Activated CD4-positive, alpha-beta T cell treated with anti-CD3 and anti-CD28 coated beads, Interleukin-2, amount 10 ng/mL, durations not matched to agents 7 days and 5 days (primary cell): ENCODE data around the gene SIGLEC1. TPM values are rescaled to one million over a fixed set of nuclear protein-coding genes. Genes with fewer than 3 reads are reported as not detected.

Source experiments
- CTCF ChIA-PET: fragments of 350-600 bp; sonication (Branson Sonifier 250); formaldehyde crosslinking; loops from one replicate; lab custom pipeline; 2021; ENCODE audit warnings: antibody characterized with exemption; lab: Charles Lee
- POLR2A ChIA-PET: fragments of 350-600 bp; sonication (Branson Sonifier 250); formaldehyde crosslinking; loops from one replicate; lab custom pipeline; 2021; ENCODE audit warnings: antibody characterized with exemption; lab: Charles Lee
- DNase-seq: peaks from one replicate; pipeline ENCODE4 v3.0.0-alpha.2; 2020
- H3K27ac Mint-ChIP-seq: one replicate; pipeline ENCODE4 v1.8.0; 2021; ENCODE audit warnings: mild to moderate bottlenecking, moderate library complexity, mixed read lengths
- H3K27me3 Mint-ChIP-seq: one replicate; pipeline ENCODE4 v1.8.0; 2021; ENCODE audit warnings: mixed read lengths
- H3K36me3 Mint-ChIP-seq: one replicate; pipeline ENCODE4 v1.8.0; 2021; ENCODE audit warnings: low read depth, mixed read lengths
- H3K4me1 Mint-ChIP-seq: one replicate; pipeline ENCODE4 v1.8.0; 2021; ENCODE audit warnings: mixed read lengths
- H3K4me3 Mint-ChIP-seq: one replicate; pipeline ENCODE4 v1.8.0; 2021; ENCODE audit warnings: mild to moderate bottlenecking, moderate library complexity, mixed read lengths
- H3K9me3 Mint-ChIP-seq: one replicate; pipeline ENCODE4 v1.8.0; 2021; ENCODE audit warnings: mixed read lengths
- total RNA-seq, 2 experiments: library from RNA; stranded (reverse); gene quantifications; one replicate each; pipeline ENCODE4 v1.2.3, GENCODE V29; 2021

The SIGLEC1 gene
- total RNA-seq, 2 experiments from 2014 or later, result not detected

DNA sequence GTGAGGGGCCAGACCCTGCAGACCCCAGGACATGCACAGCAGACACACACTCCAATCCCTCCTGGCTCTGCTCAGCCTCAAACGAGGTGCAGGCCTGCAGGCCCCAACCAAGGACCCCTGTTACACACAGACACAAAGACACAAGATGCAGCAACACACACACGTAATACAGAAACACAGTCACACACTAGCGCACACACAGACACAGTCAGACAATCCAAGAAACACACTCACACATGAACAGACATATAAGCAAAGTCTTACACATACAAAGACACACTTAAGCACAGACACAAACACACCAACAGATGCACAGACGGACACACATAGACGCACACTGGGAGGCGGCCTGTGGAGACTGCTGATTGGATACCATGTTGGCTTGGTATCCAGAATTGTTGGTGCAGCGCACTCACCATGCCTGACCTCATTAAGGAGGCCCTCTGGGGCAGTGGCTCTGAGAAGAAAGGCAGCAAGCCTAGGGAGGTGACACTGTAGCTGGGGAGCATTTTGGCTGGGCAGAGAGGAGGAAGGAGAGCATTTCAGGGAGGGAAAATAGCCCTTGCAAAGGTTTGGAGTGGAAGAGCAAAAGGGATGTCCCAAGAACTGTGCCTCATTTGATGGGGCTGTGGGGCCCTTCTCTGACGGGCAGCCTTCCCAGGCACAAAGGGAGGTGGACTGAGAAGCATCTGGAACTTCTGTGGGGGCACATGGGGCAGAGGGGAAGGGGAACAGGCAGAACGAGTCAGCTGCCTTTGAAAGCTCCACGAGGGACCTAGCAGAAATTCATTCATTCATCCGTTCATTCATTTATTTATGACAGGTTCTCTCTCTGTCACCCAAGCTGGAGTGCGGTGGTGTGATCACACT, 18.6 kb upstream of the SIGLEC1 start:
- Mint-ChIP-seq H3K27me3 (peaks cover 53% of the 10 kb centered on the region), H3K27ac (no peak overlapping the region), H3K4me3 (no peak overlapping the region), H3K4me1 (no peaks in the 10 kb centered on the region), H3K9me3 (no peaks in the 10 kb centered on the region), H3K36me3 (no peaks in the 10 kb centered on the region)
- POLR2A ChIA-PET, result no interaction called here
- CTCF ChIA-PET, result interaction anchor here (1.6 to 1.8 kb wide), 2 partner anchors 11 to 72 kb away, joined by 4 read pairs; no protein-coding TSS in a partner anchor
- DNase-seq, result no peak

DNA sequence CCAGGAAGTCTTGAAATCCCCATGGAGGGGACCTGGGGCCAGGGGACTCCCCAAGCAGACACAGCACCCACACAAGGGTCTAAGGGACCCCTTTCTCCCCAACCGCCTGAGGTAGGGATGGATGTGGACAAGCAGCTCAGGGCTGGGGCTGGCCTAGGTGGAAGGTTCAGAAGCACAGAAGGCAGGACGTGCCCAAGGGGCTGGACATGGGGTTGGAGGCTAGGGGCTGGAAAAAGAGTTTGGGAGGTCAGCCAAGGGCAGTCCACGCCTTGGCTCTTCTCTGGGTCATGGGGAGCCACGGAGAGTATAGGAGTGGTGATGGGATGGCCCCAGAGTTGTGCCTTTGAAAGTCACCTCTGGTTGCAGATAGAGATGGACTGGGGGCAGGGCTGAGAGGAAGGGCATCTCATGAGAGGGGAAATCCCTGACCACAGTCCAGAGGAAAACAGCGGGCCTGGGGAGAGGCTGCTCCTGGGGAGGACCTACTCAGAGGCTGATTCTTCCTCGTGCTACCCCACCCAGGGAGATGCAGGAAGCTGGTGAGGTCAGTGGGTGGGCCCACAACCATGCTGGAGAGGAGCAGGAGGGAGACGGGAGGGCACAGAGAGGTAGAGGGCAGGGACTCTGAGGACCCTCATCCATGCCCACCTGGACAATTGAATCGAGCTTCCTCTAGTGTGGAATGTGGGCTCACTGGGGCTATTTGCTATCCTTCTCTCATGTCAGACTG, 17.6 kb upstream of the SIGLEC1 start:
- Mint-ChIP-seq H3K9me3 (no peaks in the 10 kb centered on the region), H3K4me3 (no peak overlapping the region), H3K4me1 (no peaks in the 10 kb centered on the region), H3K27me3 (peaks cover 50% of the 10 kb centered on the region), H3K27ac (no peak overlapping the region), H3K36me3 (no peaks in the 10 kb centered on the region)
- ChIA-PET POLR2A (no interaction called here), CTCF (interaction anchor here (0.5 to 1.8 kb wide), 3 partner anchors 10 to 356 kb away, joined by 3 to 4 read pairs (median 4); no protein-coding TSS in a partner anchor)
- DNase-seq, result no peak

DNA sequence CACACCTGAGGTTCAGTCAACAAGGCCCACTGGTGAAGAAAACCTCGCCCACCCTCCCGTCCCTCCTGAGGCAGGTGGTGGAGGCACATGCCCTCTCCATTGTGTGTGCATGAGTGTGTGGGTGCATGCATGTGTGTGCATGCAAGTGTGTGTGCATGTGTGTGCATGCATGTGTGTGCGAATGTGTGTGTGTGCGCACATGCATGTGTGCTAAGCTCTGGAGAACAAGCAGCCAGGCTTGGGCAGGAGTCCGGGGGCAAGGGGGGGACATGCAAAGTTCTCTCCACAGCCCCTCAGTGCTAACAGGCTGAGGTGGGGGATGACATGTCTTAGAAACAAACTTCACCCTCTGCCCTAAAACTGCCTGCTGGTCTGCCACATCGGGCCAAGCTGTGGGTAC, 17.0 kb upstream of the SIGLEC1 start:
- ChIA-PET CTCF (interaction anchor here (1.0 to 1.6 kb wide), 2 partner anchors 70 to 602 kb away, joined by 3 to 4 read pairs; no protein-coding TSS in a partner anchor), POLR2A (no interaction called here)
- H3K4me3 Mint-ChIP-seq, result no peak overlapping the region
- H3K27ac Mint-ChIP-seq, result no peak overlapping the region
- H3K36me3 Mint-ChIP-seq, result no peaks in the 10 kb centered on the region
- no peak for DNase-seq
- no peaks in the 10 kb centered on the region for H3K9me3 Mint-ChIP-seq
- no peaks in the 10 kb centered on the region for H3K4me1 Mint-ChIP-seq
- H3K27me3 Mint-ChIP-seq, result peaks cover 51% of the 10 kb centered on the region

DNA sequence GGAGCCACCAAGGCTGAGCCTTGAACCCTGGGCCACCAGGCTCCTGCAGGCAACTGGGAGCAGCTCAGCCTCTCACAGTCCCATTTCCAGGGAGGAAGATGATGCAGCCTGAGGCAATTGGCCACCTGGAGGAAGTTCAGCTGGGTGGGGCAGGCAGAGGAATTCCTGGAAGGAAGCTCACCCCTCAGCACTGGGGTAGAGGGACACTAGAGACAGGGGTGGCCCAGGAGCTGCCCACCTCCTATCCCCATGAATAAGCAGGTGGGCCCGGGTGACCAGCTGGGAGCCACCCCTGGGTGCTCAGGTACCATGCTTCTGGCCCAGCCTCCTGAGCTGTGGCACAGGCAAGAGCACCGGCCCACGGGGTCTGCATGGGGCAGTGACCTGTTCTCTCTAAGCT, 16.5 kb upstream of the SIGLEC1 start:
- H3K4me3 Mint-ChIP-seq, result no peak overlapping the region
- peaks cover 51% of the 10 kb centered on the region for H3K27me3 Mint-ChIP-seq
- no peaks in the 10 kb centered on the region for H3K4me1 Mint-ChIP-seq
- ChIA-PET CTCF (interaction anchor here (1.0 to 1.6 kb wide), 2 partner anchors 69 to 602 kb away, joined by 3 to 4 read pairs; no protein-coding TSS in a partner anchor), POLR2A (no interaction called here)
- H3K9me3 Mint-ChIP-seq, result no peaks in the 10 kb centered on the region
- no peaks in the 10 kb centered on the region for H3K36me3 Mint-ChIP-seq
- H3K27ac Mint-ChIP-seq, result no peak overlapping the region
- no peak for DNase-seq

DNA sequence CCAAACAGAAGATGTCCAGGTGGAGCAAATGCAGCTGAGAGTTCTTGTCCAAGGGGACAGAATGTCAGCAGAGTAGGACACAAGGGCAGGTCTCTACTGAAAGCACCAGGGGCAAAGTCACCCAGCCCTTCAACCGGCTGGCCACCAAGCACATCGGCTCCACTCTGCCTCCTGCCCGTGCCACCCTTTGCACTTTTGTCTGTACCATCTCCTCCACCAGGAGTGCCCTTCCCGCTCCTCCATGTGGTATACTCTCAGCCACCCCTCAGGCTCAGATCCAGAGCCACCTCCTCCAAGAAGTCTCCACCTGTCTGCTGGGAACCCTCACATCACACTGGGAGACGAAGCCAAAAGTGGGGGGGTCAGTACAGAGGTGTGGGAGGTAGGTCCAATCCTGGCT, 16.0 kb upstream of the SIGLEC1 start:
- CTCF ChIA-PET, result interaction anchor here (1.0 to 2.1 kb wide), 2 partner anchors 18 to 603 kb away, joined by 3 to 10 read pairs; no protein-coding TSS in a partner anchor
- Mint-ChIP-seq H3K27ac (no peak overlapping the region), H3K4me3 (no peak overlapping the region), H3K9me3 (no peaks in the 10 kb centered on the region), H3K4me1 (no peaks in the 10 kb centered on the region), H3K27me3 (peaks cover 47% of the 10 kb centered on the region), H3K36me3 (no peaks in the 10 kb centered on the region)
- no peak for DNase-seq
- POLR2A ChIA-PET, result no interaction called here

DNA sequence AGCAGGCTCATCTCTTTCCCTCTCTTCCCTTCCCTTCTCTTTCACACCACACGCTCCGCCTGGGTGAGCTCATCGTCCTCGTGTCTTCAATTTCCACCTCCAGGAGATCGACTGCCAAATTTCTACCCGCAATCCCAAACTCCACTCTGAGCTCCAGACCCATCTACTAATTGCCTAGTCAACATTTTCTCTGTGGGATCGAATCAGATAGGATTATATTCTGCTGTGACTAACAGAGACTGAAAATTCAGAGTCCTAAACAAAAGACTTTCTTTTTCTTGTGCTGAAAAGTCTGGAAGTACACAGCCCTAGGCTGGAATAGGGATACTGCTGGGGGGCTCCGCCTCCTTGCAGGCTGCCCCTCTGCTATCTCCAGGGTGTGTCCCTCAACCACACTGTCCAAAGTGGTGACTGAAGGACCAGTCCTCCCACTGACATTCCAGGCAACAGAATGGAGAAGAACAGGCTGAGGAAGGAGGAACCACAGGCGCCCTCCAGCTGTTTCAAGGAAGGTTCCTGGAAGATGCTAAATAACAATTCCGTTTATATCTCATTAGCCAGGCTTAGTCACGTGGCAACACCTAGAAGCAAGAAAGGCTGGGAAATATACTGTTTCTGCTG, 15.1 kb upstream of the SIGLEC1 start:
- no peak overlapping the region for H3K27ac Mint-ChIP-seq
- ChIA-PET POLR2A (no interaction called here), CTCF (interaction anchor here (2.1 kb wide), 1 partner anchor 17 kb away, joined by 10 read pairs; no protein-coding TSS in a partner anchor)
- H3K4me1 Mint-ChIP-seq, result no peaks in the 10 kb centered on the region
- DNase-seq, result no peak
- H3K9me3 Mint-ChIP-seq, result no peaks in the 10 kb centered on the region
- peaks cover 41% of the 10 kb centered on the region for H3K27me3 Mint-ChIP-seq
- H3K36me3 Mint-ChIP-seq, result no peaks in the 10 kb centered on the region
- no peak overlapping the region for H3K4me3 Mint-ChIP-seq

DNA sequence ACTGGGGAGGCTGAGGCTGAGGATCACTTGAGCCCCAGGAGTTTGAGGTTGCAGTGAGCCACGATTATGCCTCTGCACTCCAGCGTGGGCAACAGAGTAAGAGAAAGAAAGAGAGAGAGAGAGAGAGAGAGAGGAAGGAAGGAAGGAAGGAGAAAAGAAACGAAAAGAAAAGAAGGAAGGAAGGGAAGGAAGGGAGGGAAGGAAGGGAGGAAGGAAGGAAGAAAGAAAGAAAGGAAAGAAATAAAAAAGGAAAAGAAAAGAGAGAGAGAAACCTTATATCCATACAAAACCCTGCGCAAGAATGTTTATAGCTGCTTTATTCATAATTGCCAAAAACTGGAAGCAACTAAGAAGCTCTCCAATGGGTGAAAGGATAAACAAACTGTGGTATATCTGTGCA, 12.0 kb upstream of the SIGLEC1 start:
- peaks cover 43% of the 10 kb centered on the region for H3K27me3 Mint-ChIP-seq
- DNase-seq, result no peak
- ChIA-PET POLR2A (no interaction called here), CTCF (interaction anchor here (0.7 kb wide), 1 partner anchor 99 kb away, joined by 4 read pairs; no protein-coding TSS in a partner anchor)
- no peak overlapping the region for H3K27ac Mint-ChIP-seq
- H3K4me3 Mint-ChIP-seq, result no peak overlapping the region
- H3K36me3 Mint-ChIP-seq, result no peaks in the 10 kb centered on the region
- H3K4me1 Mint-ChIP-seq, result peaks cover 10% of the 10 kb centered on the region
- H3K9me3 Mint-ChIP-seq, result no peaks in the 10 kb centered on the region

DNA sequence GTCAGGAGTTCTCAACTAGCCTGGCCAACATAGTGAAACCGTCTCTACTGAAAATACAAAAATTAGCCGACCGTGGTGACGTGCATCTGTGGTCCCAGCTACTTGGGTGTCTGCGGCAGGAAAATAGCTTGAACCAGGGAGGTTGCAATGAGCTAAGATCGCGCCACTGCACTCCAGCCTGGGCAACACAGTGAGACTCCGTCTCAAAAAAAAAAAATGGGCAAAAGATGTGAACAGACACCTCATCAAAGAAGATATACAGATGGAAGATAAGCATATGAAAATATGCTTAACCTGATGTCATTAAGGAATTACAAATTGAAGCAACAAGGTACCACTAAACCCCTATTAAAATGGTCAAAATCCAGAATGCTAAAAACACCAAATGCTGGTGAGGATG, 10.9 kb upstream of the SIGLEC1 start:
- Mint-ChIP-seq H3K36me3 (no peaks in the 10 kb centered on the region), H3K4me3 (no peak overlapping the region), H3K27ac (no peak overlapping the region), H3K4me1 (peaks cover 10% of the 10 kb centered on the region), H3K27me3 (peaks cover 43% of the 10 kb centered on the region), H3K9me3 (no peaks in the 10 kb centered on the region)
- ChIA-PET POLR2A (no interaction called here), CTCF (no interaction called here)
- no peak for DNase-seq

DNA sequence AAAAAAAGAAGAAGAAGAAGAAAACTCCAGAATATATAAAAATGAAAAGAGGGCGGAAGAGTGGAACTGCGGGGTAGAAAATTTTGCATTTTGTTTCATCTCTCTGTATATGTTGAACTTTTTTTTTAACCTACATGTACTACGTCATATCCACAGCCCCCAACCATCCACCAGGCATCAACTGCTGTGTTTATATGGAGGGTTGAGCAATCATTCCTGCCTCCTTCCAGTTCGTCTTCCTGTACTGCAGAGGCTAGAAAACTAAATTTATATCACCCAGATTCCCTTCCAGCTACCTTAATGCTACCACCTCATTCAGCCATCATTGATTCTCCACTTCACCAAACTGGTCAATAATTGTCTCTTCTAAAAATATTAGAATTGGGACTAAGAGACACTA, 9.5 kb upstream of the SIGLEC1 start:
- Mint-ChIP-seq H3K4me1 (peaks cover 10% of the 10 kb centered on the region), H3K36me3 (no peaks in the 10 kb centered on the region), H3K27me3 (peaks cover 30% of the 10 kb centered on the region), H3K4me3 (no peak overlapping the region), H3K27ac (no peak overlapping the region), H3K9me3 (no peaks in the 10 kb centered on the region)
- ChIA-PET POLR2A (no interaction called here), CTCF (interaction anchor here (0.6 kb wide), 2 partner anchors 48 to 99 kb away, joined by 3 to 5 read pairs; no protein-coding TSS in a partner anchor)
- no peak for DNase-seq

DNA sequence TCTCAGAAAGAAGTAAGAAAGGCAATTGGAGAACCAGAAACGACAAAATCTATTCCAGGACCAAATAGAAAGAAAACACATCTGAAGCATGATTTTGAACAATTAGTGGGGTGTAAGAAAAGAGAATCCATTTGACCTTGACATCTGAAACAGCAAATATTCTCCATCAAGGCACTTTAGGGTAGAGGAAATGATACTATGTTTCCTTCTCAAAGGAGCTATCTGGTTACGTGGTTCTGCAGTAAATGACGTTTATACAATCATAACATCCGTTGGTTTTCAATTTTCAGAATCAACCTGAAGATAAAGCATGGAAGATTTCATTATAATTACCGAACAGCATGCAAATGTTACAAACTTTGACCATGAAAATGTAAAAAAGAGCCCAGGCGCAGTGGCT, 8.2 kb upstream of the SIGLEC1 start:
- ChIA-PET POLR2A (no interaction called here), CTCF (interaction anchor here (1.0 to 1.7 kb wide), 3 partner anchors 10 to 17 kb away, joined by 3 to 5 read pairs (median 4); no protein-coding TSS in a partner anchor)
- Mint-ChIP-seq H3K4me1 (peaks cover 10% of the 10 kb centered on the region), H3K27ac (no peak overlapping the region), H3K9me3 (no peaks in the 10 kb centered on the region), H3K27me3 (peaks cover 27% of the 10 kb centered on the region), H3K36me3 (no peaks in the 10 kb centered on the region), H3K4me3 (no peak overlapping the region)
- DNase-seq, result no peak

DNA sequence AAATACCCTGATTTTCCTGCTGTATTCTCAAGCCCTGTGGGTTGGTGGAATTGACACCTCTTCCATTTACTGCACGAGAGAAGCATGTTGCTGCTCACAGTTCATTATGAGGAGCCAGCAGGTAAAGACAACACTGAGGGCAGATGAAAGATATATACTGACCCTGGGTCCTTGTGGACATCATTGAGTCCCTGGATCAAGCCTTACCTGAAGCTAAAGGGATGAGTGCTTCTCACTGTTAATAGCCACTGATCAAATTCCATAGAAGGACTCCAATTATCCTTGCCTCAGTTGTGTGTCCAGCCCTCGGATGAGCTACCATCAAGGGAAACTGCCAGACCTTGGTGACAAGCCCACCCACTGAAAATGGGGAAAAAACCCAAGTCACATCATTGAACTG, 7.7 kb upstream of the SIGLEC1 start:
- H3K27me3 Mint-ChIP-seq, result peaks cover 27% of the 10 kb centered on the region
- H3K9me3 Mint-ChIP-seq, result no peaks in the 10 kb centered on the region
- H3K4me3 Mint-ChIP-seq, result no peak overlapping the region
- ChIA-PET POLR2A (no interaction called here), CTCF (interaction anchor here (1.0 to 1.7 kb wide), 3 partner anchors 9 to 17 kb away, joined by 3 to 5 read pairs (median 4); no protein-coding TSS in a partner anchor)
- H3K27ac Mint-ChIP-seq, result no peak overlapping the region
- DNase-seq, result no peak
- peaks cover 10% of the 10 kb centered on the region for H3K4me1 Mint-ChIP-seq
- H3K36me3 Mint-ChIP-seq, result no peaks in the 10 kb centered on the region

DNA sequence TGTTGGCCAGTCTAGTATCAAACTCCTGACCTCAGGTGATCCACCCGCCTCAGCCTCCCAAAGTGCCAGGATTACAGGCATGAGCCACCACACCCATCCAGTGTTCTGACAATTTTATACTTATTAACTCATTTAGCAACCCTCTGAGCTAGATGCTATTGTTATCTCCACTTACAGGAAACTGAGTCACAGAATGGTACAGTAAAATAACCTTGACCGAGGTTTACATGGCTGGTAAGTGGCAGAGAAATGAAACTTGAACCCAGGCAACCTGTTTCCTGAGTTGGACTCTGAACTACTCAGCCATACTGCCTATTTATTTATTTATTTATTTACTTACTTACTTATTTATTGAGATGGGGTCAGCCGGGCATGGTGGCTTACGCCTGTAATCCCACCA, 6.6 kb upstream of the SIGLEC1 start:
- no peaks in the 10 kb centered on the region for H3K9me3 Mint-ChIP-seq
- H3K27me3 Mint-ChIP-seq, result peaks cover 22% of the 10 kb centered on the region
- ChIA-PET CTCF (interaction anchor here (1.7 kb wide), 1 partner anchor 12 kb away, joined by 4 read pairs; no protein-coding TSS in a partner anchor), POLR2A (no interaction called here)
- H3K4me3 Mint-ChIP-seq, result no peak overlapping the region
- H3K27ac Mint-ChIP-seq, result no peak overlapping the region
- no peak for DNase-seq
- H3K36me3 Mint-ChIP-seq, result no peaks in the 10 kb centered on the region
- H3K4me1 Mint-ChIP-seq, result peaks cover 10% of the 10 kb centered on the region
